H1 (cell line): ENCODE data around the gene KIAA1586. TPM values are rescaled to one million over a fixed set of nuclear protein-coding genes. Genes with fewer than 3 reads are reported as not detected.

Experiments used
- CTCF ChIA-PET: fragments of 300-600 bp; sonication (Branson Sonifier 250); formaldehyde crosslinking; loops from one replicate; lab custom pipeline; 2021; ENCODE audit not compliant: partially characterized antibody; lab: Charles Lee
- POLR2A ChIA-PET: fragments of 300-600 bp; sonication (Branson Sonifier 250); formaldehyde crosslinking; loops from one replicate; lab custom pipeline; 2021; ENCODE audit warnings: inconsistent platforms; ENCODE audit not compliant: partially characterized antibody; lab: Charles Lee
- DNase-seq, 2 experiments: peaks; one replicate each; pipeline versions ENCODE4 v3.0.0 to v3.0.0-alpha.2; 2010 to 2022; ENCODE audit warnings: low spot score in 2 of 2, low read depth in 1 of 2, mixed read lengths in 1 of 2
- FAIRE-seq: peaks from 2 replicates; lab custom pipeline; 2011; peaks lifted over from hg19 to GRCh38; lab: Jason Lieb, UNC
- H2AFZ ChIP-seq: 2 replicates; pipeline ENCODE4 v1.8.1; 2012; ENCODE audit warnings: low read length, inconsistent platforms
- H2AK5ac ChIP-seq: 2 replicates; pipeline ENCODE4 v1.6.1; 2013; ENCODE audit warnings: low read depth, low read length
- H2BK120ac ChIP-seq: replicated peaks from 2 replicates; pipeline ENCODE3; 2013; ENCODE audit warnings: low read depth, low read length, inconsistent platforms
- H2BK12ac ChIP-seq: 2 replicates; pipeline ENCODE4 v1.6.1; 2013; ENCODE audit warnings: low read depth, low read length
- H2BK15ac ChIP-seq: 2 replicates; pipeline ENCODE4 v1.6.1; 2013; ENCODE audit warnings: low read length
- H2BK20ac ChIP-seq: 2 replicates; pipeline ENCODE4 v1.6.1; 2013; ENCODE audit warnings: low read length
- H2BK5ac ChIP-seq: 2 replicates; pipeline ENCODE4 v1.6.1; 2013; ENCODE audit warnings: low read depth, low read length
- H3K14ac ChIP-seq: 2 replicates; pipeline ENCODE4 v1.6.1; 2013; ENCODE audit warnings: inconsistent platforms; ENCODE audit not compliant: insufficient read length
- H3K18ac ChIP-seq: 2 replicates; pipeline ENCODE4 v1.6.1; 2013; ENCODE audit warnings: low read length; ENCODE audit errors: extremely low read depth
- H3K23ac ChIP-seq: 2 replicates; pipeline ENCODE4 v1.6.1; 2013; ENCODE audit warnings: inconsistent platforms; ENCODE audit not compliant: insufficient read length
- H3K23me2 ChIP-seq: 2 replicates; pipeline ENCODE4 v1.6.1; 2013; ENCODE audit warnings: low read depth, low read length
- H3K27ac ChIP-seq: 2 replicates; pipeline ENCODE4 v1.6.1; 2011; ENCODE audit warnings: low read depth, low read length, inconsistent platforms
- H3K27me3 ChIP-seq, 4 experiments: replicated peaks in 1 of 4; 1 replicate in 1 of 4; 2 replicates in 3 of 4; pipeline versions ENCODE4 v1.6.1 to v1.8.1; 2011 to 2013; ENCODE audit warnings: low read length in 3 of 4, mild to moderate bottlenecking in 3 of 4, inconsistent platforms in 2 of 4, mixed read lengths in 2 of 4, moderate library complexity in 1 of 4; ENCODE audit not compliant: control insufficient read depth in 3 of 4, insufficient read depth in 3 of 4; ENCODE audit errors: extremely low read depth in 1 of 4
- H3K36me3 ChIP-seq, 4 experiments: 2 replicates each; pipeline versions ENCODE4 v1.6.1 to v1.8.1; 2011 to 2013; ENCODE audit warnings: mild to moderate bottlenecking in 4 of 4, low read length in 3 of 4, moderate library complexity in 2 of 4, control low read depth in 1 of 4, inconsistent platforms in 1 of 4; ENCODE audit not compliant: insufficient read depth in 4 of 4, control insufficient read depth in 2 of 4
- H3K4ac ChIP-seq: replicated peaks from 2 replicates; pipeline ENCODE3; 2013; ENCODE audit warnings: low read length, low read depth, mixed read lengths, inconsistent platforms; ENCODE audit not compliant: insufficient read length
- H3K4me1 ChIP-seq, 4 experiments: replicated peaks in 1 of 4; 1 replicate in 1 of 4; 2 replicates in 3 of 4; pipeline versions ENCODE4 v1.6.1 to v1.8.1; 2011 to 2013; ENCODE audit warnings: low read length in 3 of 4, inconsistent platforms in 2 of 4, mixed read lengths in 1 of 4; ENCODE audit not compliant: insufficient read depth in 4 of 4, control insufficient read depth in 3 of 4
- H3K4me2 ChIP-seq, 2 experiments: 2 replicates each; pipeline versions ENCODE4 v1.6.1 to v1.8.1; 2011 to 2013; ENCODE audit warnings: low read depth in 2 of 2, low read length in 2 of 2, control low read depth in 1 of 2, inconsistent platforms in 1 of 2, mild to moderate bottlenecking in 1 of 2; ENCODE audit not compliant: insufficient read depth in 1 of 2
- H3K4me3 ChIP-seq, 4 experiments: fragments of 200-600, 300-600 bp in 1 of 4; sonication (generic), shearing (Covaris generic), sonication (Bioruptor Twin) in 1 of 4; 2 replicates each; pipeline versions ENCODE4 v1.5.1 to v1.8.1; 2011 to 2016; ENCODE audit warnings: low read length in 4 of 4, low read depth in 3 of 4, control low read depth in 2 of 4, inconsistent platforms in 2 of 4, mild to moderate bottlenecking in 2 of 4, mixed read lengths in 1 of 4, moderate library complexity in 1 of 4; ENCODE audit not compliant: insufficient read depth in 2 of 4; ENCODE audit errors: extremely low read depth in 1 of 4
- H3K56ac ChIP-seq: replicated peaks from 2 replicates; pipeline ENCODE3; 2013; ENCODE audit warnings: low read depth, mild to moderate bottlenecking, mixed read lengths, low read length, inconsistent platforms; ENCODE audit not compliant: insufficient read length
- H3K79me1 ChIP-seq: 2 replicates; pipeline ENCODE4 v1.6.1; 2013; ENCODE audit warnings: low read depth, low read length, control low read depth
- H3K79me2 ChIP-seq, 2 experiments: 2 replicates each; pipeline versions ENCODE4 v1.6.1 to v1.8.1; 2012 to 2013; ENCODE audit warnings: low read length in 2 of 2, mild to moderate bottlenecking in 2 of 2, inconsistent platforms in 1 of 2; ENCODE audit not compliant: insufficient read depth in 2 of 2, control insufficient read depth in 1 of 2
- H3K9ac ChIP-seq, 4 experiments: replicated peaks in 1 of 4; 1 replicate in 1 of 4; 2 replicates in 3 of 4; pipeline versions ENCODE4 v1.6.1 to v1.8.1; 2011 to 2013; ENCODE audit warnings: low read depth in 3 of 4, low read length in 3 of 4, control low read depth in 2 of 4, mild to moderate bottlenecking in 2 of 4, moderate library complexity in 2 of 4, inconsistent platforms in 1 of 4; ENCODE audit errors: extremely low read depth in 1 of 4
- H3K9me3 ChIP-seq, 2 experiments: 2 replicates each; pipeline versions ENCODE4 v1.6.1 to v1.8.1; 2012 to 2013; ENCODE audit warnings: mild to moderate bottlenecking in 2 of 2, moderate library complexity in 2 of 2, control low read depth in 1 of 2, inconsistent platforms in 1 of 2, low read depth in 1 of 2, low read length in 1 of 2, mixed read lengths in 1 of 2; ENCODE audit not compliant: insufficient read depth in 2 of 2
- H4K20me1 ChIP-seq, 2 experiments: replicated peaks in 1 of 2; 2 replicates each; pipeline versions ENCODE3 to v1.8.1; 2011 to 2013; ENCODE audit warnings: inconsistent platforms in 2 of 2, low read length in 2 of 2, mild to moderate bottlenecking in 1 of 2; ENCODE audit not compliant: insufficient read depth in 2 of 2, control insufficient read depth in 1 of 2
- H4K5ac ChIP-seq: 2 replicates; pipeline ENCODE4 v1.6.1; 2013; ENCODE audit warnings: low read length, low read depth, mixed read lengths, inconsistent platforms; ENCODE audit not compliant: insufficient read length
- H4K8ac ChIP-seq: 2 replicates; pipeline ENCODE4 v1.8.0; 2013; ENCODE audit warnings: mild to moderate bottlenecking, moderate library complexity, low read length, inconsistent platforms; ENCODE audit not compliant: insufficient read depth; ENCODE audit errors: extremely low read depth
- H4K91ac ChIP-seq: replicated peaks from 2 replicates; pipeline ENCODE3; 2013; ENCODE audit warnings: low read length, mixed read lengths, inconsistent platforms; ENCODE audit not compliant: insufficient read length
- CHD2 ChIP-seq: IDR thresholded peaks from 2 replicates; pipeline ENCODE4 v1.6.1; 2012; ENCODE audit warnings: low read length, improper control_type of control experiment
- WGBS, 2 experiments: shearing (Covaris generic) in 1 of 2; methylation state at CpG; one replicate each; pipeline versions ENCODE4 v1.1.6 to v1.1.7; 2013 to 2015; ENCODE audit warnings: low lambda C conversion rate in 2 of 2, mixed read lengths in 2 of 2, inconsistent platforms in 1 of 2, low coverage in 1 of 2, missing lambda C conversion rate in 1 of 2; ENCODE audit not compliant: insufficient replicate concordance in 2 of 2, insufficient coverage in 1 of 2, insufficient read length in 1 of 2; ENCODE audit errors: extremely low coverage in 1 of 2, missing lambda C conversion rate in 1 of 2; 5-methylcytosine and 5-hydroxymethylcytosine counted together
- polyA plus RNA-seq, 7 experiments: library from polyadenylated mRNA; depleted of rRNA in 3 of 7; stranded (reverse) in 5 of 7; unstranded in 2 of 7; fragments of >200 nt in 5 of 7; fragments of 200-250 nt in 2 of 7; gene quantifications; 1 replicate in 5 of 7; 2 replicates in 1 of 7; 4 replicates in 1 of 7; pipeline versions ENCODE4 v1.2.1 to v1.2.3, GENCODE V29; 2011 to 2013; ENCODE audit warnings: missing spikeins in 2 of 7, mixed read lengths in 2 of 7
- total RNA-seq: library from RNA; stranded (reverse); fragmentation: NEBNext Ultra II Directional; extraction: Animal tissue kit (Norgen Biotek cat#: 25700); gene quantifications from 2 replicates; pipeline ENCODE4 v1.2.1, GENCODE V29; 2021

The KIAA1586 gene
- total and polyA plus RNA-seq, 2 of the 8 experiments (the other 6 are each of a cell fraction or from before 2014, with no cell fraction given): 2.1 to 24.4 TPM

GRCh38 chr6:57102976-57103375 is 56.5 kb downstream of the KIAA1586 start:
- Histone ChIP-seq H3K18ac (no peak overlapping the region), H3K79me1 (no peaks in the 10 kb centered on the region), H3K4me1 (no peaks in the 10 kb centered on the region), H3K4me3 (no peak overlapping the region), H3K79me2 (peaks cover 0 to 48% of the 10 kb centered on the region in 2 experiments; a peak in 3 of 4 replicates), H3K23ac (no peak overlapping the region), H3K9me3 (no peaks in the 10 kb centered on the region), H3K27me3 (no peaks in the 10 kb centered on the region), H3K14ac (no peak overlapping the region), H2BK120ac (no peak overlapping the region), H4K5ac (no peak overlapping the region), H2BK5ac (no peak overlapping the region), H3K4me2 (no peak overlapping the region), H2AK5ac (no peak overlapping the region), H2BK20ac (no peak overlapping the region), H2BK15ac (no peak overlapping the region), H4K20me1 (peaks cover 2 to 5% of the 10 kb centered on the region in 2 experiments), H2BK12ac (no peak overlapping the region), H3K27ac (no peak overlapping the region), H3K23me2 (no peaks in the 10 kb centered on the region), H3K36me3 (peaks cover 14 to 61% (median 45%) of the 10 kb centered on the region in 4 experiments), H4K8ac (no peak overlapping the region), H2AFZ (no peak overlapping the region), H3K56ac (no peak overlapping the region), H4K91ac (no peak overlapping the region), H3K9ac (no peak overlapping the region), H3K4ac (no peak overlapping the region)
- POLR2A ChIA-PET: interaction anchor here (0.8 to 1.0 kb wide), 3 partner anchors 9 to 22 kb away, joined by 3 to 4 read pairs (median 4); no protein-coding TSS in a partner anchor
- 82% methylated on average over 3 of the region's 3 CpGs; no CpG with 5 or more reads in 1 of the 2 experiments for WGBS, 2 experiments
- no peak for DNase-seq
- CTCF ChIA-PET: no interaction called here
- no peak for FAIRE-seq
- no peak for TF ChIP-seq CHD2
